A673 (cell line): ENCODE measurements around the gene USP34. TPM values are rescaled to one million over a fixed set of nuclear protein-coding genes. Genes with fewer than 3 reads are reported as not detected.

Experiments used
- BruUV-seq: library from RNA; stranded (reverse); fragments of 400-500 nt; replicated peaks from 2 replicates; lab custom pipeline; 2021; lab: Mats Ljungman, UMichigan
- CTCF ChIA-PET: fragments of 300-600 bp; sonication (Branson Sonifier 250); formaldehyde crosslinking; loops from one replicate; lab custom pipeline; 2022; ENCODE audit warnings: antibody characterized with exemption; lab: Charles Lee
- POLR2A ChIA-PET: fragments of 300-600 bp; sonication (Branson Sonifier 250); formaldehyde crosslinking; loops from one replicate; lab custom pipeline; 2022; ENCODE audit warnings: antibody characterized with exemption; ENCODE audit not compliant: low non-redundant PET; lab: Charles Lee
- DNase-seq: peaks from one replicate; pipeline ENCODE4 v3.0.0-alpha.2; 2015; ENCODE audit warnings: low spot score
- H3K27ac ChIP-seq: fragments of 200-600 bp; sonication (generic); 2 replicates; pipeline ENCODE4 v1.5.1; 2016; ENCODE audit warnings: mixed run types, low read depth, mild to moderate bottlenecking, mixed read lengths, antibody characterized with exemption, low read length; ENCODE audit not compliant: poor library complexity, severe bottlenecking
- H3K27me3 ChIP-seq: fragments of 200-600 bp; sonication (generic); replicated peaks from 2 replicates; pipeline ENCODE4 v1.6.1; 2017; ENCODE audit warnings: mixed run types, low read depth, mild to moderate bottlenecking, mixed read lengths, antibody characterized with exemption, low read length; ENCODE audit not compliant: insufficient read depth, poor library complexity
- H3K36me3 ChIP-seq: fragments of 200-600 bp; sonication (generic); 2 replicates; pipeline ENCODE4 v1.6.1; 2016; ENCODE audit warnings: mixed run types, mild to moderate bottlenecking, mixed read lengths, antibody characterized with exemption, low read length; ENCODE audit not compliant: insufficient read depth, poor library complexity, severe bottlenecking
- H3K4me1 ChIP-seq: fragments of 200-600 bp; sonication (generic); 2 replicates; pipeline ENCODE4 v1.6.1; 2017; ENCODE audit warnings: mixed run types, mild to moderate bottlenecking, mixed read lengths, antibody characterized with exemption, low read length; ENCODE audit not compliant: insufficient read depth, poor library complexity, severe bottlenecking
- H3K4me3 ChIP-seq: fragments of 200-600 bp; sonication (generic); 2 replicates; pipeline ENCODE4 v1.5.1; 2016; ENCODE audit warnings: low read depth, mixed run types, mild to moderate bottlenecking, mixed read lengths, low read length; ENCODE audit not compliant: poor library complexity, severe bottlenecking
- H3K9me3 ChIP-seq: fragments of 200-600 bp; sonication (generic); 2 replicates; pipeline ENCODE4 v1.6.1; 2016; ENCODE audit warnings: mixed run types, low read depth, mild to moderate bottlenecking, mixed read lengths, antibody characterized with exemption, low read length; ENCODE audit not compliant: poor library complexity, severe bottlenecking
- EZH2 ChIP-seq: fragments of 200-600 bp; sonication (generic); IDR thresholded peaks from 2 replicates; pipeline ENCODE4 v1.6.1; 2017; ENCODE audit warnings: borderline replicate concordance, low read depth, mild to moderate bottlenecking, mixed read lengths, antibody characterized with exemption, low read length; ENCODE audit not compliant: poor library complexity, severe bottlenecking
- intact Hi-C: fragments of 100-400 bp; cut with micrococcal nuclease; formaldehyde crosslinking; loops from one replicate; pipeline ENCODE4 v1.10.0; 2022; ENCODE audit not compliant: unreplicated experiment
- total RNA-seq: library from RNA; stranded (reverse); gene quantifications from 2 replicates; pipeline ENCODE4 v1.2.3, GENCODE V29; 2021
- TF ChIP-seq, protein P1 (sequence below): fragments of 300-800, 200-600 bp; sonication (generic); conservative IDR thresholded peaks from 2 replicates; pipeline ENCODE4 v1.5.1; 2017; ENCODE audit warnings: low read depth, mild to moderate bottlenecking, antibody characterized with exemption, low read length, moderate library complexity, mixed read lengths

The USP34 gene
- total RNA-seq, 1 experiment from 2014 or later: 98.5 TPM

DNA sequence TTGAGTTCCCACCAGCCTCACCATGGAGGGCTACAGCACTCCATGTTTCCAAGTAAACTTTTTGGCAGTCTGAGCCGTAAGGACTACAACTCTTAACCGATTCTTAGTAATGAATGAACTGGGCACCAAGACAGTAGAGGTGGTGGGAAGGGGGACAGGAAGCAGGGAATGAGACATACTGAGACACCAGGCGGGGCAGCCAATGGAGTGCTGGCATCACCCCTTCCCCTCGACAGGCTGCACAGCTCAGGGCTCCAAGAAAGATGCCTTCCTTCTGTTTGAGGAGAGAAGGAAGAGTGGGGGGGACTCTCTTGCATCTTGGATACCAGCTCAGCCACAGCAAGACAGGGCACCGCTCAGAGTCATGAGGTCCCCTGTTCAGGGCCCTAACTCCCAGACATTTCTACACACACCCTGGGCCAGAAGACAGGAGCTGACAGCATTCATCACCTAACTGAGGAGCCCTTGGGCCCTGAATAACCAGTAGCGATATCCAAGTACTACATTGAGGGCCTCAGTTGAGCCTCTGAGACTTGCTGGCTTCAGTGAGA, 45.2 kb downstream of the USP34 start:
- ChIA-PET POLR2A (no interaction called here), CTCF (no interaction called here)
- H3K9me3 ChIP-seq: no peaks in the 10 kb centered on the region
- intact Hi-C loops: no loop called here
- no peak overlapping the region for H3K27ac ChIP-seq
- DNase-seq: no peak
- H3K27me3 ChIP-seq: no peaks in the 10 kb centered on the region
- no peak for TF ChIP-seq EZH2
- TF ChIP-seq, protein P1, sequence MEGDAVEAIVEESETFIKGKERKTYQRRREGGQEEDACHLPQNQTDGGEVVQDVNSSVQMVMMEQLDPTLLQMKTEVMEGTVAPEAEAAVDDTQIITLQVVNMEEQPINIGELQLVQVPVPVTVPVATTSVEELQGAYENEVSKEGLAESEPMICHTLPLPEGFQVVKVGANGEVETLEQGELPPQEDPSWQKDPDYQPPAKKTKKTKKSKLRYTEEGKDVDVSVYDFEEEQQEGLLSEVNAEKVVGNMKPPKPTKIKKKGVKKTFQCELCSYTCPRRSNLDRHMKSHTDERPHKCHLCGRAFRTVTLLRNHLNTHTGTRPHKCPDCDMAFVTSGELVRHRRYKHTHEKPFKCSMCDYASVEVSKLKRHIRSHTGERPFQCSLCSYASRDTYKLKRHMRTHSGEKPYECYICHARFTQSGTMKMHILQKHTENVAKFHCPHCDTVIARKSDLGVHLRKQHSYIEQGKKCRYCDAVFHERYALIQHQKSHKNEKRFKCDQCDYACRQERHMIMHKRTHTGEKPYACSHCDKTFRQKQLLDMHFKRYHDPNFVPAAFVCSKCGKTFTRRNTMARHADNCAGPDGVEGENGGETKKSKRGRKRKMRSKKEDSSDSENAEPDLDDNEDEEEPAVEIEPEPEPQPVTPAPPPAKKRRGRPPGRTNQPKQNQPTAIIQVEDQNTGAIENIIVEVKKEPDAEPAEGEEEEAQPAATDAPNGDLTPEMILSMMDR: no peak
- H3K4me3 ChIP-seq: no peak overlapping the region
- H3K4me1 ChIP-seq: peaks cover 4% of the 10 kb centered on the region
- no peaks in the 10 kb centered on the region for H3K36me3 ChIP-seq
- no TSS peak for BruUV-seq

DNA sequence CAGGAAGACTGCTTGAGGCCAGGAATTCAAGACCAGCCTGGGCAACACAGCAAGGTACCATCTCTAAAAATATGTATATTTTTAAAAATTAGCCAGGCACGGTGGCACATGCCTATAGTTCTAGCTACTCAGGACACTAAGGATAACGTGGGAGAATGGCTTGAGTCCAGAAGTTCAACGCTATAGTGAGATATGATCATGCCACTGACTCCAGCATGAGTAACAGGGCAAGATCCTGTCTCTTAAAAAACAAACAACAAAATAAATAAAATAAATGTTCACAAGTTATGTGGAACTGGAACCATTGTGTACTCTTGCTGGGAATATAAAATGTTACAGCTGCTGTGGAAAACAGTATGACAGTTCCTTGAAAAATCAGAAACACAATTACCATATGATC, 47.2 kb downstream of the USP34 start:
- Histone ChIP-seq H3K36me3 (no peaks in the 10 kb centered on the region), H3K4me3 (no peak overlapping the region), H3K9me3 (no peaks in the 10 kb centered on the region), H3K27ac (no peak overlapping the region), H3K4me1 (peaks cover 8% of the 10 kb centered on the region), H3K27me3 (no peaks in the 10 kb centered on the region)
- TF ChIP-seq, protein P1: no peak
- TF ChIP-seq EZH2: no peak
- BruUV-seq: no TSS peak
- CTCF ChIA-PET: no interaction called here
- POLR2A ChIA-PET: no interaction called here
- DNase-seq: no peak
- intact Hi-C loops: no loop called here

DNA sequence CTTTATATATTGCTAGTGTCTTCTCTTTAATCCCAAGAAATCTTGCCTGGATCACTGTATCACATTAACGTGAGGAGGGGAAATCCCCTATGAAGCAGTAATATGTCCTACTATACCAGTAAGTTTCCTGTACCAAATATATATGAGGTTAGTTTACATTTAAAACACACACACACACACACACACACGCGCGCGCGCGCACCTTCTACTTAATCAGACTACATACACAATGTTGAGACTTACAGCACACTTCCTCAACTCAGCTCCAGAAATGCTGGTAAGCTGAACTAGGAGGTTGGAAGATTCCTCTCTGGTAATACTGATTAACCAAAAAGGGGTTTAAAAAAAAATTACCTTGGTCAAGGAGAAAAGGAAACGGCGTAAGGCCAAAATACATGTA, 49.3 kb downstream of the USP34 start:
- Histone ChIP-seq H3K27me3 (no peaks in the 10 kb centered on the region), H3K4me3 (no peak overlapping the region), H3K4me1 (peaks cover 8% of the 10 kb centered on the region), H3K36me3 (no peaks in the 10 kb centered on the region), H3K9me3 (no peaks in the 10 kb centered on the region), H3K27ac (no peak overlapping the region)
- ChIA-PET CTCF (no interaction called here), POLR2A (no interaction called here)
- intact Hi-C loops: no loop called here
- no TSS peak for BruUV-seq
- no peak for DNase-seq
- TF ChIP-seq, protein P1: no peak
- TF ChIP-seq EZH2: no peak
